ENCODE measurements around the gene FZR1.
A peak's percentile ranks its signal among the peaks of the same experiment; 100 is the strongest.

Gene FZR1

GRCh38 chr19:3531716-3532115 is 25.6 kb downstream of the FZR1 start:
- DNase-seq (ENCODE audit: low spot score), result no peak

DNA sequence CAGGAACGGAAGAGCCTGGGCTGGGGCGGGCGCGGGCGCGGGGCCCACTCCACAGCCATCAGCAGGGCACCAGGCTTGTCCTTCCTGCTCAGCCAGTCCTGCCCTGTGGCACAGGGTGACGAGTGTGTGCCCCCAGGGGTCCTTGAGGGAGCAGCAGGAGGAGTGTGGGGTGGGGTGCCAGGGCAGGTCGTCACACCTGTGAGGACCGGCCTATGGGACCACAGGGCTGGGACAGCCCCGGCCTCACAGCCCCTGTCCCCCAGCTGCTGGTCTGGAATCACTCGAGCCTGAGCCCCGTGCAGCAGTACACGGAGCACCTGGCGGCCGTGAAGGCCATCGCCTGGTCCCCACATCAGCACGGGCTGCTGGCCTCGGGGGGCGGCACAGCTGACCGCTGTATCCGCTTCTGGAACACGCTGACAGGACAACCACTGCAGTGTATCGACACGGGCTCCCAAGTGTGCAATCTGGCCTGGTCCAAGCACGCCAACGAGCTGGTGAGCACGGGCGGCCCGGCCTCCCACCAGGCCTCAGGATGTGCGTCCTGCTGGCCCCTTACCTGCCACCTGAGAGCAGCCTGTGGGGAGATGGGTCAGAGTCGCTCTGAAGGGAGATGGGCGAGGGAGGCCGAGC is 26.2 kb downstream of the FZR1 start:
- no peak for DNase-seq (ENCODE audit: low spot score)

GRCh38 chr19:3533033-3533432 is 26.9 kb downstream of the FZR1 start:
- no peak for DNase-seq (ENCODE audit: low spot score)

DNA sequence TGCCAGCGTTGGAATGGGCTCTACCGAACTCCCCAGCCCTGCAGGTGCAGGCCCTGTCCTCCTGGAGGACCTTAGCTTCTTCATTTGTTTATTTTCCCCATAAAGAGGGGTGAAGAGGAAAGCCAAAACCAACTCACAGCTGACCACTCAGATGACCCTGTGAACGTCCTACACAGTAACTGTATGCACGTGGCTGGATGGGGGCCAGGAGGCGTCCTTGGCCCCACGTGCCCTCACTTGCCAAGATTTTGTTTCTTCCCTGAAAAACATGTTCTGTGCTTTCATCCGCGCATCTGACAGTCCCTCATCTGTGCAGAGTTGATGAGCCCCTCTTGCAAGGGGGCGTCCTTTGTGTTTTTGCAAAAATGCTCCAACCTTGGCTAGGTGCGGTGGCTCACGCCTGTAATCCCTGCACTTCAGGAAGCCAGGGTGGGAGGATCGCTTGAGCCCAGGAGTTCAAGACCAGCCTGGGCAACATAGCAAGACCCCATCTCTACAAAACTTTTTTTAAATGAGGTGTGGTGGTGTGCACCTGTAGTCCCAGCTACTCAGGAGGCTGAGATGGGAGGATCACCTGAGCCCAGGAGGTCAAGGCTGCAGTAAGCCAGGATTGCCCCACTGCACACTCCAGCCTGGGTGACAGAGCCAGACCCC is 27.6 kb downstream of the FZR1 start:
- DNase-seq (ENCODE audit: low spot score), result no peak

DNA sequence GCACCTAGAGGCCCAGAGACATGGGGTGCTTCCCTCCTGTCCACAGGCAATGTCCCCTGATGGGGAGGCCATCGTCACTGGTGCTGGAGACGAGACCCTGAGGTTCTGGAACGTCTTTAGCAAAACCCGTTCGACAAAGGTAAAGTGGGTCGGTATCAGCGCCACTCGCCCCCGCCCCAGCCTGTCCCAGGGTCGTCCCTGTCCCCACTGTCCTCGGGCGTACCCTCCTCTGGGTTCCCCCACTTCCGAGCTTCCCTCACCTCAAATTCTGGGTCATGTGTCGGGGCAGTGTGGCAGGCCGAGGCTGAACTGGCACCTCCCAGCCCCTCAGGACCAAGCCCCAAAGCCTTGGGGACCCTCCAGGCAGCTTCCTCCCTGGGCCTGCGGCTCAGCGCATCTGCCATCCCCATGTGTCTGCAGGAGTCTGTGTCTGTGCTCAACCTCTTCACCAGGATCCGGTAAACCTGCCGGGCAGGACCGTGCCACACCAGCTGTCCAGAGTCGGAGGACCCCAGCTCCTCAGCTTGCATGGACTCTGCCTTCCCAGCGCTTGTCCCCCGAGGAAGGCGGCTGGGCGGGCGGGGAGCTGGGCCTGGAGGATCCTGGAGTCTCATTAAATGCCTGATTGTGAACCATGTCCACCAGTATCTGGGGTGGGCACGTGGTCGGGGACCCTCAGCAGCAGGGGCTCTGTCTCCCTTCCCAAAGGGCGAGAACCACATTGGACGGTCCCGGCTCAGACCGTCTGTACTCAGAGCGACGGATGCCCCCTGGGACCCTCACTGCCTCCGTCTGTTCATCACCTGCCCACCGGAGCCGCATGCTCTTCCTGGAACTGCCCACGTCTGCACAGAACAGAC is 28.5 kb downstream of the FZR1 start:
- no peak for DNase-seq (ENCODE audit: low spot score)

GRCh38 chr19:3535235-3535535 is 29.1 kb downstream of the FZR1 start:
- DNase-seq (ENCODE audit: low spot score), result no peak

- no peak for DNase-seq (ENCODE audit: low spot score)
These were observed 29.5 kb downstream of the FZR1 start for GRCh38 chr19:3535563-3535965.

- no peak for DNase-seq (ENCODE audit: low spot score)
These were observed 29.9 kb downstream of the FZR1 start for GRCh38 chr19:3535981-3536380.

GRCh38 chr19:3536429-3537100 is 30.5 kb downstream of the FZR1 start:
- DNase-seq (ENCODE audit: low spot score), result no peak

DNA sequence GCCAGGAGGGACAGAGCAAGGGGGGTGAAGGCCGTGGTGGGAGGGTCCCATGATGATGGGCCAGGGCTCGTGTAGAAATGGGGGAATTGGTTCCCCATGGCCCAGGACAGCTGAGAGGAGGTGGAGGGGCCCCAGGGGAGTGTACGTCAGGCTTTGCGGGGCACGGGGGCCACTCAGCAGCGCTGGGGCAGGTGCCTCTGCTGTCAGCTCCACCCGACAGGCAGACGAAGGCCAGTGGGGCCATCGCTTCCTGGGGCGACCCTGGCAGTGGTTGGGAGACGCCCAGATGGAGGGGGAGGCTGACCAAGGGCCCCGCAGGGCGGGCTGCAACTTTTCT is 31.0 kb downstream of the FZR1 start:
- DNase-seq (ENCODE audit: low spot score), result no peak

DNA sequence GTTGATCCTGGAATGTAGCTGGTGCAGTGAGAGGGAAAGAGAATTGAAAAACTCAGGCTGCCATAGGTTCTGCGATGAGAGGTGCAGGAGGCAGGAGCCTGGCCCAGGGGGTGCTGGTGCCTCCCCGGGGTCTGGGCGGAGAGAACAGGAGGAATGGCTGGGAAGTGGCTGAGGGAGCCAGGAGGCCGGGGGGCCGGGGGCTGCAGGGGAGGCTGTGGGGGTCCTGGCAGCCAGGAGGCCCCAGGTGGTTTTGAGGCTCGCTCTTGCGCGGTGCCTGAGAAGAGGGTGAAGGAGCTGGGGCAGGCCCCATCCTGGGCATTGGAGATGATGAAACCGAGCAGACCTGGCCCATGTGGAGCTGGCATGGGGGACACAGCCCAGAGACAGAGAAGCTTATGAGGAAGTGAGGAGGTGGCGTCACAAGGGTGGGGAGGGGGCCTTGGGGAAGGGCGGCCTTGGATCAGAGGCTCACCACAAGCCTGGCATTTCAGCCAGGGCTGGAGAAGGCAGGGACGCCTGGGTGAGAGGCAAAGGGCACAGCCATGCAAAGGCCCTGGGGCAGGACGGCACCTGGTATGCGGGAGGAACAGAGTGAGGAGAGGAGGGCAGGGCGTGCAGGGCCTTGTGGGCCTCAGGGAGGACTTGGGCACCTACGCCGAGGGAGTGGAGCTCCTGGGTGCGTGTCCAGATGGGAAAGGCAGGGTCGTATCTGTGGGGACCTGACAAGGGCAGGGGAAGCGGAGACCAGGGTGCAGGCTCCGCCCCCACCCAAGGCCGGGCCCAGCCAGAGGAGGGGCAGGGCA is 31.5 kb downstream of the FZR1 start:
- DNase-seq (ENCODE audit: low spot score), result no peak

GRCh38 chr19:3538258-3538929 is 32.3 kb downstream of the FZR1 start:
- no peak for DNase-seq (ENCODE audit: low spot score)

GRCh38 chr19:3538965-3539755 is 33.0 kb downstream of the FZR1 start, which contains the start of gene TEKTIP1:
Gene TEKTIP1, plus strand, starts transcription at chr19:3539174. Its CDS starts 4 bp downstream, at chr19:3539178.
- no peak for DNase-seq (ENCODE audit: low spot score)

DNA sequence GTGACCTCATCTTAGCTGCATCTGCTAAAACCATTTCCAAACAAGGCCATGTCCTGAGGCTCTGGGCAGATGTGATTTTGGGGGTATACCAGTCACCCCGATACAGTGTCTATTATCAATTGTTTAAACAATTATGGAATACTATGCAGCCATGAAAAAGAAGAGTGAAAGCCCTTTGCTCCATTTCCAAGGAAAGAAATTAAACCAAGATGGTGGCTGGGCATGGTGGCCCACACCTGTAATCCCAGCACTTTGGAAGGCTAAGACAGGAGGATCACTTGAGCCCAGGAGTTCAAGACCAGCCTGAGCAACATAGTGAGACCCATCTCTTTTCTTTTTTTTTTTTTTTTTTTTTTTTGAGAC is 33.6 kb downstream of the FZR1 start:
- no peak for DNase-seq (ENCODE audit: low spot score)

- DNase-seq (ENCODE audit: low spot score), result no peak
These were observed 37.3 kb downstream of the FZR1 start for GRCh38 chr19:3543150-3544057.

- DNase-seq (ENCODE audit: low spot score), result no peak
These were observed 37.9 kb downstream of the FZR1 start for GRCh38 chr19:3544058-3544376.

- peak; percentile 26 for DNase-seq (ENCODE audit: low spot score)
These were observed 38.9 kb downstream of the FZR1 start for GRCh38 chr19:3544742-3545668.

DNA sequence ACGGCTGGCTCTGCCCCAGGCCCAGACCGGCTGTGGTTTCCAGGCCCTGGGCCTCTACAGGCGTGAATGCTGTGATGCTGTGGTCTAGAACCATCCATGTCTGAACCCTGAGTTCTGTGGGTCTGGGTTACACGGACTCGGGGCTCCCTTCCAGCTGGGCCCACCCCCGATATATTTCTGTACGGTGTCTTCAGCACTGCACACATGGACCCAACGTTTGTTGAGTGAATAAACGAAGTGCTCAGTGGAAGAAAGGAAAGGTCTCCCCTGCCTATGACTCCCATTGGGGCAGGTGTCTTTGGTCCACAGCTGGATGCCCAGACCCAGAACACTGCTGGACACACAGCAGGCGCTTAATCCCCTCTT is 39.5 kb downstream of the FZR1 start:
- no peak for DNase-seq (ENCODE audit: low spot score)

DNA sequence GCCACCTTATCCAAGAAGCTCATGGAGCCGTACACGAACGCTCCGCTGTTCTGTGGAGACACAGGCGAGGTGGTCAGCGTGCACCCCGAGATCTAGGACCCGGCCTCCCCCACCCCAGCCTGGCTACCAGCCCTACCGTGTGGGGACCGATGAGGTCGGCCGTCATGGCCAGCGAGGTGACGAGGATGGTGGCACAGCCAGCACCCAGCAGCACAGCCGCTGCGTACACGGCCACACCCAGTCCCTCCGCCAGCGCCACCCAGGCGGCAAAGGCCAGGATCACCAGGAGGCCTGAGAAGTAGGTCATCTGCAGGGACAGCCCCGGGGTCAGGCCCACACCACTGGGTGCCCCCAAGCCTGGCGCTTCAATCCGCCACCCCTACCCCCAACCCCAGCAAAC is 40.0 kb downstream of the FZR1 start:
- no peak for DNase-seq (ENCODE audit: low spot score)
